H9 (cell line): ENCODE data around the gene PNPLA8. TPM values are rescaled to one million over a fixed set of nuclear protein-coding genes. Genes with fewer than 3 reads are reported as not detected.

Experiments used
- DNase-seq: peaks from one replicate; pipeline ENCODE4 v3.0.0-alpha.2; 2017
- H2AFZ ChIP-seq: one replicate; pipeline ENCODE4 v1.6.1; 2013; ENCODE audit warnings: mild to moderate bottlenecking, low read length, control low read depth, moderate library complexity
- H2AK5ac ChIP-seq: 2 replicates; pipeline ENCODE4 v1.6.1; 2013; ENCODE audit warnings: low read length, control low read depth, mixed read lengths; ENCODE audit not compliant: insufficient read length
- H2BK120ac ChIP-seq: one replicate; pipeline ENCODE4 v1.6.1; 2013; ENCODE audit warnings: low read depth, mild to moderate bottlenecking, low read length, control low read depth, inconsistent platforms; ENCODE audit not compliant: poor library complexity, severe bottlenecking
- H2BK12ac ChIP-seq: 2 replicates; pipeline ENCODE4 v1.6.1; 2013; ENCODE audit warnings: low read length, control low read depth, mixed read lengths, low read depth; ENCODE audit not compliant: insufficient read length
- H2BK15ac ChIP-seq: 2 replicates; pipeline ENCODE4 v1.6.1; 2013; ENCODE audit warnings: low read depth, low read length, control low read depth
- H2BK20ac ChIP-seq: one replicate; pipeline ENCODE4 v1.6.1; 2013; ENCODE audit warnings: low read depth, mild to moderate bottlenecking, low read length, control low read depth, inconsistent platforms; ENCODE audit not compliant: poor library complexity, severe bottlenecking
- H2BK5ac ChIP-seq: 2 replicates; pipeline ENCODE4 v1.6.1; 2013; ENCODE audit warnings: low read length, control low read depth, mixed read lengths; ENCODE audit not compliant: insufficient read length
- H3K14ac ChIP-seq: 2 replicates; pipeline ENCODE4 v1.6.1; 2013; ENCODE audit warnings: low read length, control low read depth; ENCODE audit not compliant: insufficient read depth
- H3K18ac ChIP-seq: 2 replicates; pipeline ENCODE4 v1.6.1; 2013; ENCODE audit warnings: low read depth, mild to moderate bottlenecking, mixed read lengths, low read length, control low read depth; ENCODE audit not compliant: insufficient read length
- H3K23ac ChIP-seq: 2 replicates; pipeline ENCODE4 v1.6.1; 2013; ENCODE audit warnings: low read length, control low read depth, mixed read lengths, low read depth; ENCODE audit not compliant: insufficient read length
- H3K23me2 ChIP-seq: 2 replicates; pipeline ENCODE4 v1.6.1; 2013; ENCODE audit warnings: low read depth, mild to moderate bottlenecking, mixed read lengths, low read length, control low read depth; ENCODE audit not compliant: insufficient read length, poor library complexity, severe bottlenecking
- H3K27ac ChIP-seq: 2 replicates; pipeline ENCODE4 v1.5.1; 2013; ENCODE audit warnings: low read length, control low read depth, mixed read lengths, low read depth; ENCODE audit not compliant: insufficient read length
- H3K27me3 ChIP-seq: 2 replicates; pipeline ENCODE4 v1.6.1; 2013; ENCODE audit warnings: low read length, control low read depth, inconsistent platforms; ENCODE audit not compliant: insufficient read depth
- H3K4ac ChIP-seq: 2 replicates; pipeline ENCODE4 v1.6.1; 2013; ENCODE audit warnings: low read depth, mild to moderate bottlenecking, control low read depth, inconsistent platforms, low read length, moderate library complexity
- H3K4me1 ChIP-seq: 2 replicates; pipeline ENCODE4 v1.6.1; 2013; ENCODE audit warnings: low read length, control low read depth, inconsistent platforms; ENCODE audit not compliant: insufficient read depth
- H3K4me2 ChIP-seq: 2 replicates; pipeline ENCODE4 v1.6.1; 2013; ENCODE audit warnings: low read length, control low read depth, mixed read lengths; ENCODE audit not compliant: insufficient read length, insufficient read depth
- H3K56ac ChIP-seq: 2 replicates; pipeline ENCODE4 v1.6.1; 2013; ENCODE audit warnings: low read depth, mild to moderate bottlenecking, mixed read lengths, low read length, control low read depth; ENCODE audit not compliant: insufficient read length
- H3K79me1 ChIP-seq: 2 replicates; pipeline ENCODE4 v1.6.1; 2013; ENCODE audit warnings: low read depth, mild to moderate bottlenecking, moderate library complexity, low read length, control low read depth, inconsistent platforms; ENCODE audit not compliant: insufficient read depth, poor library complexity, severe bottlenecking
- H3K79me2 ChIP-seq: 2 replicates; pipeline ENCODE4 v1.6.1; 2013; ENCODE audit warnings: low read length, control low read depth, inconsistent platforms; ENCODE audit not compliant: insufficient read depth
- H3K9ac ChIP-seq: 2 replicates; pipeline ENCODE4 v1.6.1; 2013; ENCODE audit warnings: low read length, control low read depth, mixed read lengths; ENCODE audit not compliant: insufficient read length; ENCODE audit errors: extremely low read depth
- H3K9me3 ChIP-seq: one replicate; pipeline ENCODE4 v1.6.1; 2013; ENCODE audit warnings: low read depth, low read length, inconsistent platforms; ENCODE audit not compliant: control insufficient read depth
- H3T11ph ChIP-seq: one replicate; pipeline ENCODE4 v1.6.1; 2013; ENCODE audit warnings: mild to moderate bottlenecking, low read length, control low read depth, inconsistent platforms
- H4K20me1 ChIP-seq: one replicate; pipeline ENCODE4 v1.6.1; 2013; ENCODE audit not compliant: control insufficient read depth, insufficient read length, insufficient read depth
- H4K5ac ChIP-seq: 2 replicates; pipeline ENCODE4 v1.6.1; 2013; ENCODE audit warnings: low read depth, mild to moderate bottlenecking, mixed read lengths, low read length, control low read depth; ENCODE audit not compliant: insufficient read length
- H4K8ac ChIP-seq: replicated peaks from 2 replicates; pipeline ENCODE4 v1.6.1; 2013; ENCODE audit warnings: low read length, control low read depth, mixed read lengths, low read depth; ENCODE audit not compliant: insufficient read length
- H4K91ac ChIP-seq: 2 replicates; pipeline ENCODE4 v1.6.1; 2013; ENCODE audit warnings: low read depth, mild to moderate bottlenecking, moderate library complexity, mixed read lengths, low read length, control low read depth; ENCODE audit not compliant: insufficient read length
- H3K27ac Mint-ChIP-seq, 3 experiments: 2 replicates in 2 of 3; 3 replicates in 1 of 3; pipeline ENCODE4 v1.8.0; 2020 to 2021; ENCODE audit warnings: mixed read lengths in 3 of 3, mild to moderate bottlenecking in 1 of 3, moderate library complexity in 1 of 3
- H3K27me3 Mint-ChIP-seq: 2 replicates; pipeline ENCODE4 v1.8.0; 2021; ENCODE audit warnings: low read depth, mild to moderate bottlenecking, moderate library complexity, mixed read lengths
- H3K36me3 Mint-ChIP-seq, 3 experiments: 2 replicates in 2 of 3; 3 replicates in 1 of 3; pipeline ENCODE4 v1.8.0; 2020 to 2021; ENCODE audit warnings: low read depth in 3 of 3, mixed read lengths in 3 of 3; ENCODE audit not compliant: insufficient read depth in 1 of 3
- H3K4me1 Mint-ChIP-seq, 2 experiments: 2 replicates each; pipeline ENCODE4 v1.8.0; 2020; ENCODE audit warnings: mixed read lengths in 2 of 2
- H3K4me3 Mint-ChIP-seq, 2 experiments: 2 replicates in 1 of 2; 3 replicates in 1 of 2; pipeline ENCODE4 v1.8.0; 2020 to 2021; ENCODE audit warnings: mild to moderate bottlenecking in 2 of 2, mixed read lengths in 2 of 2, moderate library complexity in 1 of 2
- H3K9me3 Mint-ChIP-seq, 2 experiments: 2 replicates in 1 of 2; 3 replicates in 1 of 2; pipeline ENCODE4 v1.8.0; 2020; ENCODE audit warnings: mild to moderate bottlenecking in 2 of 2, mixed read lengths in 2 of 2, moderate library complexity in 1 of 2
- WGBS: extraction: QIAGEN DNeasy Blood & Tissue Kit; methylation state at CpG from one replicate; pipeline ENCODE4 v1.1.7; 2013; ENCODE audit warnings: missing lambda C conversion rate, low lambda C conversion rate, mixed read lengths; ENCODE audit not compliant: insufficient read length; ENCODE audit errors: extremely low coverage; 5-methylcytosine and 5-hydroxymethylcytosine counted together
- total RNA-seq: library from RNA; stranded (reverse); gene quantifications from 2 replicates; pipeline ENCODE4 v1.2.1, GENCODE V29; 2021
- TF ChIP-seq, protein P1 (sequence below): fragments of 200-600 bp; sonication (generic); conservative IDR thresholded peaks from 3 replicates; pipeline ENCODE4 v1.8.0; 2021; ENCODE audit warnings: antibody characterized with exemption, mild to moderate bottlenecking

Gene PNPLA8
- total RNA-seq, 1 experiment from 2014 or later: 11.7 TPM

DNA sequence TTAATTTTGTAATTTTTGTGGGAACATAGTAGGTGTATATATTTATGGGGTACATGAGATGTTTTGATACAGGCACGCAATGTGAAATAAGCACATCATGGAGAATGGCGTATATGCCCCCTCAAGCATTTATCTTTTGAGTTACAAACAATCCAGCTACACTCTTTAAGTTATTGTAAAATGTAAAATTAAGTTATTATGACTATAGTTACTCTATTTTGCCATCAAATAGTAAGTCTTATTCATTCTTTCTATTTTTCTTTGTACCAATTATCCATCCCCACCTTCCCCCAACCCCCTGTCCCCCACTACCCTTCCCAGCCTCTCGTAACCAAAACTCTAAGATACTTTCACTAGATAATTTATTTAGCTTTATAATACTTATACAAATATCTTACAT is 7.8 kb upstream of the PNPLA8 start:
- H3K4me3 Mint-ChIP-seq: no peak overlapping the region

More for the DNA sequence above, 7.8 kb upstream of the PNPLA8 start:
- Histone ChIP-seq H2BK120ac (no peak overlapping the region), H4K20me1 (no peaks in the 10 kb centered on the region), H3K23me2 (no peaks in the 10 kb centered on the region), H2AK5ac (no peak overlapping the region), H3K9ac (no peak overlapping the region), H2AFZ (no peak overlapping the region), H3K4me2 (no peak overlapping the region), H2BK5ac (no peak overlapping the region), H2BK20ac (no peak overlapping the region), H4K8ac (no peak overlapping the region), H2BK12ac (no peak overlapping the region), H3K23ac (no peak overlapping the region), H2BK15ac (no peak overlapping the region), H3K56ac (no peak overlapping the region), H3K14ac (no peak overlapping the region), H3K79me2 (no peaks in the 10 kb centered on the region), H3K27me3 (no peaks in the 10 kb centered on the region), H3K18ac (no peak overlapping the region), H3T11ph (no peak overlapping the region), H3K9me3 (no peaks in the 10 kb centered on the region), H3K27ac (no peak overlapping the region), H3K4ac (no peak overlapping the region), H4K91ac (no peak overlapping the region), H4K5ac (no peak overlapping the region), H3K79me1 (no peaks in the 10 kb centered on the region), H3K4me1 (no peaks in the 10 kb centered on the region)
- H3K4me1 Mint-ChIP-seq: peaks cover 5 to 11% of the 10 kb centered on the region in 2 experiments
- H3K9me3 Mint-ChIP-seq: no peaks in the 10 kb centered on the region
- TF ChIP-seq, protein P1, sequence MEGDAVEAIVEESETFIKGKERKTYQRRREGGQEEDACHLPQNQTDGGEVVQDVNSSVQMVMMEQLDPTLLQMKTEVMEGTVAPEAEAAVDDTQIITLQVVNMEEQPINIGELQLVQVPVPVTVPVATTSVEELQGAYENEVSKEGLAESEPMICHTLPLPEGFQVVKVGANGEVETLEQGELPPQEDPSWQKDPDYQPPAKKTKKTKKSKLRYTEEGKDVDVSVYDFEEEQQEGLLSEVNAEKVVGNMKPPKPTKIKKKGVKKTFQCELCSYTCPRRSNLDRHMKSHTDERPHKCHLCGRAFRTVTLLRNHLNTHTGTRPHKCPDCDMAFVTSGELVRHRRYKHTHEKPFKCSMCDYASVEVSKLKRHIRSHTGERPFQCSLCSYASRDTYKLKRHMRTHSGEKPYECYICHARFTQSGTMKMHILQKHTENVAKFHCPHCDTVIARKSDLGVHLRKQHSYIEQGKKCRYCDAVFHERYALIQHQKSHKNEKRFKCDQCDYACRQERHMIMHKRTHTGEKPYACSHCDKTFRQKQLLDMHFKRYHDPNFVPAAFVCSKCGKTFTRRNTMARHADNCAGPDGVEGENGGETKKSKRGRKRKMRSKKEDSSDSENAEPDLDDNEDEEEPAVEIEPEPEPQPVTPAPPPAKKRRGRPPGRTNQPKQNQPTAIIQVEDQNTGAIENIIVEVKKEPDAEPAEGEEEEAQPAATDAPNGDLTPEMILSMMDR: no peak
- DNase-seq: no peak
- WGBS: no CpG with 5 or more reads among the region's 3 CpGs
- H3K36me3 Mint-ChIP-seq: peaks cover 0 to 4% (median 0%) of the 10 kb centered on the region in 3 experiments; a peak in 2 of 7 replicates
- H3K27ac Mint-ChIP-seq: no peak overlapping the region
- no peaks in the 10 kb centered on the region for H3K27me3 Mint-ChIP-seq
